A549 (cell line): ENCODE data around the gene MEMO1. TPM values are rescaled to one million over a fixed set of nuclear protein-coding genes. Genes with fewer than 3 reads are reported as not detected.
A peak's percentile ranks its signal among the peaks of the same experiment; 100 is the strongest.

Experiments
- ATAC-seq, 2 experiments: fragments of 200-7000 bp in 1 of 2; fragments of >200 bp in 1 of 2; cut with Nextera tagmentation in 1 of 2; cut with Tn5 transposase in 1 of 2; 3 replicates each; pipeline versions ENCODE4 v1.8.0 to v1.9.1; 2018 to 2020; ENCODE audit warnings: mild to moderate bottlenecking in 1 of 2, moderate library complexity in 1 of 2
- CTCF ChIA-PET: fragments of 300-600 bp; sonication (Branson Sonifier 250); formaldehyde crosslinking; extraction: SDS; loops from one replicate; lab custom pipeline; 2021; ENCODE audit warnings: antibody characterized with exemption, inconsistent platforms; lab: Yijun Ruan, JAX
- POLR2A ChIA-PET: fragments of 350-600 bp; formaldehyde crosslinking; extraction: SDS; loops from one replicate; lab custom pipeline; 2021; ENCODE audit warnings: antibody characterized with exemption, inconsistent platforms; lab: Yijun Ruan, JAX
- DNase-seq, 2 experiments: peaks; one replicate each; pipeline versions ENCODE4 v3.0.0 to v3.0.0-alpha.2; 2011 to 2016; ENCODE audit warnings: low read depth in 1 of 2, low spot score in 1 of 2
- FAIRE-seq: peaks from 2 replicates; lab custom pipeline; 2011; peaks lifted over from hg19 to GRCh38; lab: Jason Lieb, UNC
- H3K27ac ChIP-seq, 2 experiments: fragments of >200 bp; sonication (Bioruptor Twin); formaldehyde crosslinking; 3 replicates each; pipeline ENCODE4 v1.5.1; 2016 to 2017
- H3K4me1 ChIP-seq: fragments of >200 bp; sonication (Bioruptor Twin); formaldehyde crosslinking; 3 replicates; pipeline ENCODE4 v1.6.1; 2016
- H3K4me2 ChIP-seq: fragments of >200 bp; sonication (Bioruptor Twin); formaldehyde crosslinking; 3 replicates; pipeline ENCODE4 v1.6.1; 2016
- H3K4me3 ChIP-seq: fragments of >200 bp; sonication (Bioruptor Twin); formaldehyde crosslinking; 3 replicates; pipeline ENCODE4 v1.5.1; 2016
- H3K9me3 ChIP-seq: fragments of >200 bp; sonication (Bioruptor Twin); formaldehyde crosslinking; 3 replicates; pipeline ENCODE4 v1.6.1; 2016
- BCL3 ChIP-seq: fragments of >200 bp; sonication (Bioruptor Twin); formaldehyde crosslinking; IDR thresholded peaks from 3 replicates; pipeline ENCODE4 v1.6.1; 2016
- BHLHE40 ChIP-seq: IDR thresholded peaks from 2 replicates; pipeline ENCODE4 v1.6.1; 2012; ENCODE audit warnings: low read depth, low read length, inconsistent platforms
- CBX2 ChIP-seq: fragments of 200-600 bp; sonication (generic); IDR thresholded peaks from 2 replicates; pipeline ENCODE4 v1.6.1; 2016; ENCODE audit warnings: low read depth, mild to moderate bottlenecking, borderline replicate concordance
- CHD2 ChIP-seq: fragments of 150-350 bp; IDR thresholded peaks from 2 replicates; pipeline ENCODE4 v1.6.1; 2014; ENCODE audit warnings: low read length; ENCODE audit not compliant: partially characterized antibody
- CHD4 ChIP-seq: fragments of 200-600 bp; sonication (generic); IDR thresholded peaks from 2 replicates; pipeline ENCODE4 v1.6.1; 2016; ENCODE audit warnings: antibody characterized with exemption, mild to moderate bottlenecking, borderline replicate concordance
- CTCF ChIP-seq: fragments of >200 bp; sonication (Bioruptor Twin); formaldehyde crosslinking; IDR thresholded peaks from 3 replicates; pipeline ENCODE4 v1.5.1; 2016
- E2F6 ChIP-seq: IDR thresholded peaks from 2 replicates; pipeline ENCODE4 v1.6.1; 2012; ENCODE audit warnings: low read depth, borderline replicate concordance
- EHF ChIP-seq: fragments of 250-450 bp; sonication (Bioruptor Pico); IDR thresholded peaks from 2 replicates; pipeline ENCODE4 v1.5.0; 2020; ENCODE audit warnings: mild to moderate bottlenecking
- EHMT2 ChIP-seq: fragments of 200-600 bp; sonication (generic); IDR thresholded peaks from 2 replicates; pipeline ENCODE4 v1.6.1; 2016; ENCODE audit warnings: antibody characterized with exemption, low read depth, mild to moderate bottlenecking, moderate library complexity
- FOSB ChIP-seq: fragments of 250-450 bp; sonication (Bioruptor Pico); IDR thresholded peaks from 2 replicates; pipeline ENCODE4 v1.5.0; 2020; ENCODE audit warnings: mild to moderate bottlenecking, moderate library complexity
- FOSL2 ChIP-seq, 2 experiments: fragments of 450-650 bp in 1 of 2; fragments of >200 bp in 1 of 2; sonication (Bioruptor Twin) in 1 of 2; formaldehyde crosslinking; IDR thresholded peaks; 2 replicates each; pipeline versions ENCODE4 v1.5.0 to v1.6.1; 2016 to 2020; ENCODE audit warnings: mild to moderate bottlenecking in 1 of 2, moderate library complexity in 1 of 2
- HDAC2 ChIP-seq: fragments of 200-600 bp; sonication (generic); IDR thresholded peaks from 2 replicates; pipeline ENCODE4 v1.6.1; 2016
- HOXB13 ChIP-seq: fragments of 250-450 bp; sonication (Bioruptor Pico); IDR thresholded peaks from 2 replicates; pipeline ENCODE4 v1.5.0; 2020; ENCODE audit warnings: low read depth, mild to moderate bottlenecking, moderate library complexity
- HOXB5 ChIP-seq: fragments of 250-450 bp; sonication (Bioruptor Pico); IDR thresholded peaks from 2 replicates; pipeline ENCODE4 v1.5.0; 2020; ENCODE audit warnings: mild to moderate bottlenecking, moderate library complexity
- KDM1A ChIP-seq: fragments of 200-600 bp; sonication (generic); IDR thresholded peaks from 2 replicates; pipeline ENCODE4 v1.6.1; 2016; ENCODE audit warnings: low read depth, mild to moderate bottlenecking
- KDM5A ChIP-seq: fragments of 200-600 bp; sonication (generic); IDR thresholded peaks from 2 replicates; pipeline ENCODE4 v1.6.1; 2016; ENCODE audit warnings: antibody characterized with exemption, mild to moderate bottlenecking
- MAX ChIP-seq: IDR thresholded peaks from 2 replicates; pipeline ENCODE4 v1.6.1; 2012
- MAZ ChIP-seq: fragments of 150-350 bp; IDR thresholded peaks from 2 replicates; pipeline ENCODE4 v1.6.1; 2014; ENCODE audit warnings: antibody characterized with exemption, low read depth, low read length, borderline replicate concordance
- MYC ChIP-seq: IDR thresholded peaks from 2 replicates; pipeline ENCODE4 v1.6.1; 2012; ENCODE audit warnings: mild to moderate bottlenecking, inconsistent platforms, low read length, improper control_type of control experiment, borderline replicate concordance
- PHF8 ChIP-seq: fragments of 200-600 bp; sonication (generic); IDR thresholded peaks from 2 replicates; pipeline ENCODE4 v1.6.1; 2016; ENCODE audit warnings: low read depth, mild to moderate bottlenecking, antibody characterized with exemption, moderate library complexity, borderline replicate concordance
- POLR2A ChIP-seq: IDR thresholded peaks from 2 replicates; pipeline ENCODE4 v1.6.1; 2012; ENCODE audit warnings: mild to moderate bottlenecking, low read length
- POLR2AphosphoS2 ChIP-seq: conservative IDR thresholded peaks from 2 replicates; pipeline ENCODE4 v1.6.1; 2012; ENCODE audit warnings: low read length, improper control_type of control experiment, inconsistent platforms
- RAD21 ChIP-seq, 2 experiments: fragments of >200 bp in 1 of 2; sonication (Bioruptor Twin) in 1 of 2; formaldehyde crosslinking in 1 of 2; IDR thresholded peaks in 1 of 2; conservative IDR thresholded peaks in 1 of 2; 2 replicates in 1 of 2; 3 replicates in 1 of 2; pipeline ENCODE4 v1.6.1; 2012 to 2018; ENCODE audit warnings: inconsistent platforms in 1 of 2
- RCOR1 ChIP-seq: fragments of 150-350 bp; IDR thresholded peaks from 2 replicates; pipeline ENCODE4 v1.6.1; 2014; ENCODE audit warnings: antibody characterized with exemption, low read length, low read depth
- RFX5 ChIP-seq: fragments of 450-650 bp; IDR thresholded peaks from 2 replicates; pipeline ENCODE4 v1.7.1; 2014; ENCODE audit warnings: antibody characterized with exemption, mild to moderate bottlenecking, moderate library complexity
- RNF2 ChIP-seq: fragments of 200-600 bp; sonication (generic); IDR thresholded peaks from 2 replicates; pipeline ENCODE4 v1.6.1; 2016; ENCODE audit warnings: low read depth, mild to moderate bottlenecking, antibody characterized with exemption, moderate library complexity, borderline replicate concordance
- SMC3 ChIP-seq: fragments of >200 bp; sonication (Bioruptor Twin); formaldehyde crosslinking; IDR thresholded peaks from 3 replicates; pipeline ENCODE4 v1.6.1; 2018; ENCODE audit warnings: inconsistent platforms
- TFCP2L1 ChIP-seq: fragments of 250-450 bp; sonication (Bioruptor Pico); IDR thresholded peaks from 2 replicates; pipeline ENCODE4 v1.5.0; 2021; ENCODE audit warnings: mild to moderate bottlenecking
- USF2 ChIP-seq: fragments of 450-650 bp; IDR thresholded peaks from 2 replicates; pipeline ENCODE4 v1.6.1; 2014; ENCODE audit warnings: antibody characterized with exemption
- ZC3H11A ChIP-seq: fragments of 450-650 bp; IDR thresholded peaks from 2 replicates; pipeline ENCODE4 v1.6.1; 2014; ENCODE audit warnings: antibody characterized with exemption, mild to moderate bottlenecking
- ZNF302 ChIP-seq: fragments of 250-450 bp; sonication (Bioruptor Pico); IDR thresholded peaks from 2 replicates; pipeline ENCODE4 v1.9.0; 2021; ENCODE audit warnings: inconsistent platforms, mild to moderate bottlenecking, moderate library complexity
- ZSCAN20 ChIP-seq: fragments of 250-450 bp; sonication (Bioruptor Pico); IDR thresholded peaks from 2 replicates; pipeline ENCODE4 v1.8.0; 2022; ENCODE audit warnings: mild to moderate bottlenecking, moderate library complexity
- WGBS: methylation state at CpG from one replicate; pipeline ENCODE4 v1.1.6; 2017; ENCODE audit errors: missing lambda C conversion rate; 5-methylcytosine and 5-hydroxymethylcytosine counted together
- polyA minus RNA-seq: library from RNA; depleted of rRNA, polyadenylated mRNA; stranded (reverse); fragments of >200 nt; gene quantifications from 2 replicates; pipeline ENCODE4 v1.2.3, GENCODE V29; 2011; rRNA and poly(A)+ RNA removed
- polyA plus RNA-seq, 4 experiments: library from polyadenylated mRNA; depleted of rRNA in 3 of 4; stranded (reverse); fragments of >200 nt; fragmentation: RNase III in 1 of 4; extraction: RNeasy Plus Mini Kit Qiagen cat#74134 plus additional on column Dnase treatment in 1 of 4; gene quantifications; 2 replicates in 3 of 4; 3 replicates in 1 of 4; pipeline ENCODE4 v1.2.3, GENCODE V29; 2011 to 2017
- TF ChIP-seq, protein P1 (sequence below): IDR thresholded peaks from 2 replicates; pipeline ENCODE4 v1.6.1; 2012

MEMO1 gene
- polyA plus RNA-seq (2011; rRNA removed) (72.9 and 87.0 TPM in 2 replicates), polyA plus RNA-seq (2017; fragmentation: RNase III; extraction: RNeasy Plus Mini Kit Qiagen cat#74134 plus additional on column Dnase treatment) (77.3 to 91.6 TPM (median 80.2 TPM) in 3 replicates), polyA minus RNA-seq (44.7 and 54.5 TPM in 2 replicates)
- polyA plus RNA-seq (2012; cell fraction: cytosol; rRNA removed): 67.5 and 84.5 TPM in 2 replicates
- polyA plus RNA-seq (2012; cell fraction: nucleus; rRNA removed): 39.3 and 39.5 TPM in 2 replicates

GRCh38 chr2:32010670-32011484, at the start of gene MEMO1:
TSS of gene MEMO1 (minus strand) at chr2:32011008. CDS start at chr2:32010247, 761 bp downstream.
- peak within 1 kb of the TSS; percentile 97 to 99 for H3K27ac ChIP-seq
- POLR2A ChIA-PET: interaction anchor here (0.6 to 1.9 kb wide), 12 partner anchors 9 to 612 kb away, joined by 3 to 11 read pairs (median 4); partner anchors contain the start of genes DPY30, SLC30A6 and SPAST
- H3K4me2 ChIP-seq: peak within 1 kb of the TSS; percentile 85
- peaks cover 37% of the 10 kb centered on the region for H3K4me1 ChIP-seq
- under 1% methylated on average over 29 of the region's 57 CpGs for WGBS
- ATAC-seq (peak; percentile 78 to 84), FAIRE-seq (no peak), DNase-seq (peak; percentile 97 to 98)
- CTCF ChIA-PET: interaction anchor here (1.0 kb wide), 1 partner anchor 10 kb away, joined by 3 read pairs; no protein-coding TSS in a partner anchor
- no peaks in the 10 kb centered on the region for H3K9me3 ChIP-seq
- H3K4me3 ChIP-seq: peak within 1 kb of the TSS; percentile 96
- TF ChIP-seq ZNF302 (CRISPR knock-in tag): no peak
- TF ChIP-seq HDAC2: peak; percentile 90
- TF ChIP-seq FOSB (CRISPR knock-in tag): peak; percentile 8; the same call in 1 of the 2 replicates
- no peak for TF ChIP-seq FOSL2 (IDR thresholded peaks at IDR 0.05)
- TF ChIP-seq FOSL2 (CRISPR knock-in tag; IDR thresholded peaks at IDR 0.05): peak; percentile 22; the same call in 1 of the 2 replicates
- 0 out of 2 replicates have a peak, but pooled peaks have one; percentile 37 for TF ChIP-seq EHF (CRISPR knock-in tag)
- peak; percentile 84; the same call in 2 of the 3 replicates for TF ChIP-seq BCL3
- no peak for TF ChIP-seq ZSCAN20 (CRISPR knock-in tag)
- no peak for TF ChIP-seq RNF2
- TF ChIP-seq, protein P1, sequence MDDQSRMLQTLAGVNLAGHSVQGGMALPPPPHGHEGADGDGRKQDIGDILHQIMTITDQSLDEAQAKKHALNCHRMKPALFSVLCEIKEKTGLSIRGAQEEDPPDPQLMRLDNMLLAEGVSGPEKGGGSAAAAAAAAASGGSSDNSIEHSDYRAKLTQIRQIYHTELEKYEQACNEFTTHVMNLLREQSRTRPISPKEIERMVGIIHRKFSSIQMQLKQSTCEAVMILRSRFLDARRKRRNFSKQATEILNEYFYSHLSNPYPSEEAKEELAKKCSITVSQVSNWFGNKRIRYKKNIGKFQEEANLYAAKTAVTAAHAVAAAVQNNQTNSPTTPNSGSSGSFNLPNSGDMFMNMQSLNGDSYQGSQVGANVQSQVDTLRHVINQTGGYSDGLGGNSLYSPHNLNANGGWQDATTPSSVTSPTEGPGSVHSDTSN: peak; percentile 47; the same call in 1 of the 2 replicates
- peak; percentile 19 to 44; a peak in 4 of 5 replicates for TF ChIP-seq RAD21 (conservative IDR thresholded peaks at IDR 0.05 in 1 of 2, IDR thresholded peaks at IDR 0.05 in 1 of 2)
- no peak for TF ChIP-seq ZC3H11A
- TF ChIP-seq E2F6: peak; percentile 55; the same call in 1 of the 2 replicates
- TF ChIP-seq USF2: no peak; the same call in 1 of the 2 replicates
- 0 out of 2 replicates have a peak, but pooled peaks have one; percentile 21 for TF ChIP-seq RCOR1
- TF ChIP-seq RFX5: peak; percentile 83
- TF ChIP-seq HOXB13: no peak
- TF ChIP-seq HOXB5 (CRISPR knock-in tag): peak; percentile 54; the same call in 1 of the 2 replicates
- TF ChIP-seq KDM5A: peak; percentile 48
- TF ChIP-seq CTCF: no peak
- TF ChIP-seq SMC3: no peak; the same call in 2 of the 3 replicates
- TF ChIP-seq MAX: peak; percentile 97
- TF ChIP-seq POLR2AphosphoS2: no peak
- peak; percentile 91 for TF ChIP-seq CHD4
- peak; percentile 79 for TF ChIP-seq POLR2A
- TF ChIP-seq TFCP2L1 (CRISPR knock-in tag): 0 out of 2 replicates have a peak, but pooled peaks have one; percentile 61
- TF ChIP-seq BHLHE40: no peak
- peak; percentile 87; the same call in 1 of the 2 replicates for TF ChIP-seq MYC
- no peak for TF ChIP-seq CBX2
- no peak for TF ChIP-seq EHMT2
- TF ChIP-seq PHF8: peak; percentile 80
- TF ChIP-seq CHD2: peak; percentile 81
- TF ChIP-seq KDM1A: peak; percentile 97
- peak; percentile 94 for TF ChIP-seq MAZ
